HepG2 (cell line): ENCODE measurements around the gene RIPOR1. TPM values are rescaled to one million over a fixed set of nuclear protein-coding genes. Genes with fewer than 3 reads are reported as not detected.

Source experiments
- BRCA1 ChIP-seq: sonication (generic); formaldehyde crosslinking; IDR thresholded peaks from 2 replicates; pipeline ENCODE4 v1.4.0; 2020; ENCODE audit warnings: missing genetic modification reagents
- CHCHD3 ChIP-seq: sonication (generic); formaldehyde crosslinking; IDR thresholded peaks from 2 replicates; pipeline ENCODE4 v1.8.0; 2022; ENCODE audit warnings: mild to moderate bottlenecking, missing genetic modification reagents, moderate library complexity
- FOSL1 ChIP-seq: sonication (generic); formaldehyde crosslinking; IDR thresholded peaks from 2 replicates; pipeline ENCODE4 v1.9.0; 2021; ENCODE audit warnings: missing genetic modification reagents, borderline replicate concordance
- FOXP1 ChIP-seq, 2 experiments: fragments of 450-650 bp in 1 of 2; IDR thresholded peaks; 2 replicates each; pipeline ENCODE4 v1.6.1; 2017 to 2018; ENCODE audit warnings: antibody characterized with exemption in 1 of 2
- GABPA ChIP-seq, 2 experiments: IDR thresholded peaks; 2 replicates each; pipeline ENCODE4 v1.6.1; 2011 to 2016; ENCODE audit warnings: low read depth in 2 of 2, low read length in 1 of 2, missing biosample characterization in 1 of 2, missing genetic modification characterization in 1 of 2
- HDAC2 ChIP-seq: sonication (generic); formaldehyde crosslinking; IDR thresholded peaks from 2 replicates; pipeline ENCODE4 v1.4.0; 2020; ENCODE audit warnings: missing genetic modification reagents
- MTA1 ChIP-seq: sonication (generic); formaldehyde crosslinking; IDR thresholded peaks from 2 replicates; pipeline ENCODE4 v1.4.0; 2020; ENCODE audit warnings: missing genetic modification reagents, mild to moderate bottlenecking, borderline replicate concordance
- MXI1 ChIP-seq: IDR thresholded peaks from 3 replicates; pipeline ENCODE4 v1.6.1; 2012; ENCODE audit warnings: low read depth, low read length, inconsistent platforms, borderline replicate concordance
- NONO ChIP-seq, 2 experiments: fragments of 450-650 bp in 1 of 2; sonication (generic) in 1 of 2; formaldehyde crosslinking in 1 of 2; IDR thresholded peaks in 1 of 2; conservative IDR thresholded peaks in 1 of 2; 2 replicates each; pipeline versions ENCODE4 v1.6.1 to v1.8.0; 2017 to 2022; ENCODE audit warnings: mild to moderate bottlenecking in 1 of 2, missing genetic modification reagents in 1 of 2, moderate library complexity in 1 of 2
- PHF5A ChIP-seq: IDR thresholded peaks from one replicate; pipeline ENCODE4 v1.6.1; 2018; ENCODE audit warnings: low read depth, missing genetic modification reagents; ENCODE audit not compliant: unreplicated experiment
- SRSF1 ChIP-seq: fragments of 200-400 bp; formaldehyde crosslinking; optimal IDR thresholded peaks from 2 replicates; pipeline ENCODE3; 2017; ENCODE audit warnings: mild to moderate bottlenecking, low read depth, low read length, moderate library complexity
- TP53 ChIP-seq: sonication (generic); formaldehyde crosslinking; conservative IDR thresholded peaks from 2 replicates; pipeline ENCODE4 v1.4.0; 2020; ENCODE audit warnings: missing genetic modification reagents
- ZC3H13 ChIP-seq: sonication (generic); formaldehyde crosslinking; IDR thresholded peaks from 2 replicates; pipeline ENCODE4 v1.8.1; 2023; ENCODE audit warnings: mild to moderate bottlenecking, missing genetic modification reagents, moderate library complexity
- ZMYM3 ChIP-seq: sonication (generic); formaldehyde crosslinking; IDR thresholded peaks from 2 replicates; pipeline ENCODE4 v1.5.1; 2020; ENCODE audit warnings: mild to moderate bottlenecking, missing genetic modification reagents
- ZNF232 ChIP-seq: sonication (generic); formaldehyde crosslinking; IDR thresholded peaks from 2 replicates; pipeline ENCODE4 v1.4.0; 2020; ENCODE audit warnings: missing genetic modification reagents, borderline replicate concordance
- ZNF607 ChIP-seq: sonication (generic); formaldehyde crosslinking; IDR thresholded peaks from 2 replicates; pipeline ENCODE4 v1.5.1; 2020; ENCODE audit warnings: missing genetic modification reagents, mild to moderate bottlenecking, borderline replicate concordance
- polyA plus RNA-seq, 8 experiments: library from polyadenylated mRNA; depleted of rRNA in 3 of 8; stranded (reverse) in 7 of 8; unstranded in 1 of 8; fragments of >200 nt; fragmentation: Illumina TruSeq in 4 of 8; extraction: Trizol in 4 of 8; gene quantifications; 2 replicates each; pipeline versions ENCODE4 v1.2.1 to v1.2.3, GENCODE V29; 2011 to 2016; ENCODE audit warnings: low read depth in 4 of 8, missing spikeins in 1 of 8, mixed read lengths in 1 of 8; ENCODE audit not compliant: insufficient read depth in 1 of 8
- total RNA-seq, 5 experiments: library from RNA; depleted of rRNA; stranded (reverse); fragments of >200 nt; fragmentation: Illumina TruSeq; extraction: Trizol; gene quantifications; 2 replicates each; pipeline ENCODE4 v1.2.3, GENCODE V29; 2016; ENCODE audit warnings: low read depth in 1 of 5
- TF ChIP-seq, protein P1 (sequence below): sonication (generic); formaldehyde crosslinking; IDR thresholded peaks from 2 replicates; pipeline ENCODE4 v1.4.0; 2020; ENCODE audit warnings: missing genetic modification reagents
- TF ChIP-seq, protein P2 (sequence below): sonication (generic); formaldehyde crosslinking; IDR thresholded peaks from 2 replicates; pipeline ENCODE4 v1.8.0; 2022; ENCODE audit warnings: mild to moderate bottlenecking, missing genetic modification reagents, moderate library complexity
- TF ChIP-seq, protein P3 (sequence below): sonication (generic); formaldehyde crosslinking; IDR thresholded peaks from 2 replicates; pipeline ENCODE4 v1.4.0; 2020; ENCODE audit warnings: mild to moderate bottlenecking, missing genetic modification reagents

RIPOR1 gene
- total and polyA plus RNA-seq, 2 of the 13 experiments (the other 11 are each of a cell fraction or from before 2014, with no cell fraction given), result 4.6 to 8.1 TPM

DNA sequence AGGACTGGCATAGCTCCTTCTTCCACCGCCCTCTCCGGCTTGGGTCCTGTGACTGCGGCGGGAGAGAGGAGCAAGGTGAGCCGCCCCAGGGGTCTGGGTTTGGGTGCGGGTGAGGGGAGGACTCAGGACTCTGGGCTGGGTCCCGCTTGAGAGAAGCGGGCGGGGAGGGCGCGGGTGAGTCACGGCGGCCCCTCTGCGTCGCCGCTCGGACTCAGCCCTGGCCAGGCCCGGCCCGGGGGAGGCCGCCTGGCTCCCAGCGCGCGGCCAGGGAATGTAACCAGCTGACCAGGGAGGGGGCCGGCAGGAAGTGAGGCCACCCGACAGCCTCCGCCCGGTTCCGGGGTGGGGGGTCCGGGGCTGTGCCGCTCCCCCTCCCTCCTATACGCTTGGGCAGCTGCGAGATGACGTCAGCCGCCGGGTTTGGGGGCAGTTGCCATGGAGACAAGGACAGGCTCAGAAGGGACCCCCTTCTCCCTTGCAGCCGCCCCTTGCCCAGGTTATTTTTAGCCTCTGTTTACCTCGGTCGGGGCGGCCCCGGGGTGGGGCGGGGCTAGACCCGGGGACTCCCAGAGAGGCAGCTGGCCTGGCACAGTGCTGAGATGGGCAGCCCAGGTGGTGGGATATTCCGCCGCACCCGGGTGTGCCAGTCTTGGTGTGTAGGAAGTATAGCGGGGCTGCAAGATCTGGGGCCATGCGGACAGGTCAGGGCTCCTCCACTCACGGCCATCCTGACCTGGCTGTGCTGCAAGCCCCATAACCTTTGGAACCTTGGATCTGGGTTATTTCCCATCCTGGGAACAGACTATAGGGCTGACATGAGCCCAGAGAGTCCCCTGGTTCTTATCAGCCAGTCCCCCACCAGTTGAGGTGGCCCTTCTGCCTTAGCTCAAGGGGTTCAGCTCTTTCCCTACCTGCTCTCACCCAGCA lies 1.6 kb downstream of the RIPOR1 start (continued):
- TF ChIP-seq, protein P1, sequence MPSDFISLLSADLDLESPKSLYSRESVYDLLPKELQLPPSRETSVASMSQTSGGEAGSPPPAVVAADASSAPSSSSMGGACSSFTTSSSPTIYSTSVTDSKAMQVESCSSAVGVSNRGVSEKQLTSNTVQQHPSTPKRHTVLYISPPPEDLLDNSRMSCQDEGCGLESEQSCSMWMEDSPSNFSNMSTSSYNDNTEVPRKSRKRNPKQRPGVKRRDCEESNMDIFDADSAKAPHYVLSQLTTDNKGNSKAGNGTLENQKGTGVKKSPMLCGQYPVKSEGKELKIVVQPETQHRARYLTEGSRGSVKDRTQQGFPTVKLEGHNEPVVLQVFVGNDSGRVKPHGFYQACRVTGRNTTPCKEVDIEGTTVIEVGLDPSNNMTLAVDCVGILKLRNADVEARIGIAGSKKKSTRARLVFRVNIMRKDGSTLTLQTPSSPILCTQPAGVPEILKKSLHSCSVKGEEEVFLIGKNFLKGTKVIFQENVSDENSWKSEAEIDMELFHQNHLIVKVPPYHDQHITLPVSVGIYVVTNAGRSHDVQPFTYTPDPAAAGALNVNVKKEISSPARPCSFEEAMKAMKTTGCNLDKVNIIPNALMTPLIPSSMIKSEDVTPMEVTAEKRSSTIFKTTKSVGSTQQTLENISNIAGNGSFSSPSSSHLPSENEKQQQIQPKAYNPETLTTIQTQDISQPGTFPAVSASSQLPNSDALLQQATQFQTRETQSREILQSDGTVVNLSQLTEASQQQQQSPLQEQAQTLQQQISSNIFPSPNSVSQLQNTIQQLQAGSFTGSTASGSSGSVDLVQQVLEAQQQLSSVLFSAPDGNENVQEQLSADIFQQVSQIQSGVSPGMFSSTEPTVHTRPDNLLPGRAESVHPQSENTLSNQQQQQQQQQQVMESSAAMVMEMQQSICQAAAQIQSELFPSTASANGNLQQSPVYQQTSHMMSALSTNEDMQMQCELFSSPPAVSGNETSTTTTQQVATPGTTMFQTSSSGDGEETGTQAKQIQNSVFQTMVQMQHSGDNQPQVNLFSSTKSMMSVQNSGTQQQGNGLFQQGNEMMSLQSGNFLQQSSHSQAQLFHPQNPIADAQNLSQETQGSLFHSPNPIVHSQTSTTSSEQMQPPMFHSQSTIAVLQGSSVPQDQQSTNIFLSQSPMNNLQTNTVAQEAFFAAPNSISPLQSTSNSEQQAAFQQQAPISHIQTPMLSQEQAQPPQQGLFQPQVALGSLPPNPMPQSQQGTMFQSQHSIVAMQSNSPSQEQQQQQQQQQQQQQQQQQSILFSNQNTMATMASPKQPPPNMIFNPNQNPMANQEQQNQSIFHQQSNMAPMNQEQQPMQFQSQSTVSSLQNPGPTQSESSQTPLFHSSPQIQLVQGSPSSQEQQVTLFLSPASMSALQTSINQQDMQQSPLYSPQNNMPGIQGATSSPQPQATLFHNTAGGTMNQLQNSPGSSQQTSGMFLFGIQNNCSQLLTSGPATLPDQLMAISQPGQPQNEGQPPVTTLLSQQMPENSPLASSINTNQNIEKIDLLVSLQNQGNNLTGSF, result no peak
- TF ChIP-seq NONO (IDR thresholded peaks at IDR 0.05) (no peak), NONO (CRISPR knock-in tag; conservative IDR thresholded peaks at IDR 0.05) (no peak), MXI1 (no peak), ZMYM3 (CRISPR knock-in tag) (no peak), ZC3H13 (no peak), BRCA1 (CRISPR knock-in tag) (no peak), GABPA (IDR thresholded peaks at IDR 0.05; ENCODE audit: low read depth, low read length) (peak; percentile 42; the same call in 1 of the 2 replicates), GABPA (CRISPR knock-in tag; IDR thresholded peaks at IDR 0.05; ENCODE audit: low read depth) (peak; percentile 83), FOSL1 (CRISPR knock-in tag) (no peak), HDAC2 (no peak), ZNF232 (no peak), TP53 (CRISPR knock-in tag) (no peak), FOXP1 (IDR thresholded peaks at IDR 0.05) (no peak), FOXP1 (CRISPR knock-in tag; IDR thresholded peaks at IDR 0.05) (no peak), MTA1 (CRISPR knock-in tag) (no peak), SRSF1 (no peak), ZNF607 (CRISPR knock-in tag) (no peak), CHCHD3 (CRISPR knock-in tag) (no peak), PHF5A (no peak)
- TF ChIP-seq, protein P2, sequence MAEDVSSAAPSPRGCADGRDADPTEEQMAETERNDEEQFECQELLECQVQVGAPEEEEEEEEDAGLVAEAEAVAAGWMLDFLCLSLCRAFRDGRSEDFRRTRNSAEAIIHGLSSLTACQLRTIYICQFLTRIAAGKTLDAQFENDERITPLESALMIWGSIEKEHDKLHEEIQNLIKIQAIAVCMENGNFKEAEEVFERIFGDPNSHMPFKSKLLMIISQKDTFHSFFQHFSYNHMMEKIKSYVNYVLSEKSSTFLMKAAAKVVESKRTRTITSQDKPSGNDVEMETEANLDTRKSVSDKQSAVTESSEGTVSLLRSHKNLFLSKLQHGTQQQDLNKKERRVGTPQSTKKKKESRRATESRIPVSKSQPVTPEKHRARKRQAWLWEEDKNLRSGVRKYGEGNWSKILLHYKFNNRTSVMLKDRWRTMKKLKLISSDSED, result no peak
- TF ChIP-seq, protein P3, sequence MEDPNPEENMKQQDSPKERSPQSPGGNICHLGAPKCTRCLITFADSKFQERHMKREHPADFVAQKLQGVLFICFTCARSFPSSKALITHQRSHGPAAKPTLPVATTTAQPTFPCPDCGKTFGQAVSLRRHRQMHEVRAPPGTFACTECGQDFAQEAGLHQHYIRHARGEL (CRISPR knock-in tag), result no peak
